H9 (cell line): ENCODE data around the gene SIGLEC1. TPM values are rescaled to one million over a fixed set of nuclear protein-coding genes. Genes with fewer than 3 reads are reported as not detected.

ENCODE experiments used
- DNase-seq: peaks from one replicate; pipeline ENCODE4 v3.0.0-alpha.2; 2017
- H2AFZ ChIP-seq: one replicate; pipeline ENCODE4 v1.6.1; 2013; ENCODE audit warnings: mild to moderate bottlenecking, low read length, control low read depth, moderate library complexity
- H2AK5ac ChIP-seq: 2 replicates; pipeline ENCODE4 v1.6.1; 2013; ENCODE audit warnings: low read length, control low read depth, mixed read lengths; ENCODE audit not compliant: insufficient read length
- H2BK120ac ChIP-seq: one replicate; pipeline ENCODE4 v1.6.1; 2013; ENCODE audit warnings: low read depth, mild to moderate bottlenecking, low read length, control low read depth, inconsistent platforms; ENCODE audit not compliant: poor library complexity, severe bottlenecking
- H2BK12ac ChIP-seq: 2 replicates; pipeline ENCODE4 v1.6.1; 2013; ENCODE audit warnings: low read length, control low read depth, mixed read lengths, low read depth; ENCODE audit not compliant: insufficient read length
- H2BK15ac ChIP-seq: 2 replicates; pipeline ENCODE4 v1.6.1; 2013; ENCODE audit warnings: low read depth, low read length, control low read depth
- H2BK20ac ChIP-seq: one replicate; pipeline ENCODE4 v1.6.1; 2013; ENCODE audit warnings: low read depth, mild to moderate bottlenecking, low read length, control low read depth, inconsistent platforms; ENCODE audit not compliant: poor library complexity, severe bottlenecking
- H2BK5ac ChIP-seq: 2 replicates; pipeline ENCODE4 v1.6.1; 2013; ENCODE audit warnings: low read length, control low read depth, mixed read lengths; ENCODE audit not compliant: insufficient read length
- H3K14ac ChIP-seq: 2 replicates; pipeline ENCODE4 v1.6.1; 2013; ENCODE audit warnings: low read length, control low read depth; ENCODE audit not compliant: insufficient read depth
- H3K18ac ChIP-seq: 2 replicates; pipeline ENCODE4 v1.6.1; 2013; ENCODE audit warnings: low read depth, mild to moderate bottlenecking, mixed read lengths, low read length, control low read depth; ENCODE audit not compliant: insufficient read length
- H3K23ac ChIP-seq: 2 replicates; pipeline ENCODE4 v1.6.1; 2013; ENCODE audit warnings: low read length, control low read depth, mixed read lengths, low read depth; ENCODE audit not compliant: insufficient read length
- H3K23me2 ChIP-seq: 2 replicates; pipeline ENCODE4 v1.6.1; 2013; ENCODE audit warnings: low read depth, mild to moderate bottlenecking, mixed read lengths, low read length, control low read depth; ENCODE audit not compliant: insufficient read length, poor library complexity, severe bottlenecking
- H3K27ac ChIP-seq: 2 replicates; pipeline ENCODE4 v1.5.1; 2013; ENCODE audit warnings: low read length, control low read depth, mixed read lengths, low read depth; ENCODE audit not compliant: insufficient read length
- H3K27me3 ChIP-seq: 2 replicates; pipeline ENCODE4 v1.6.1; 2013; ENCODE audit warnings: low read length, control low read depth, inconsistent platforms; ENCODE audit not compliant: insufficient read depth
- H3K4ac ChIP-seq: 2 replicates; pipeline ENCODE4 v1.6.1; 2013; ENCODE audit warnings: low read depth, mild to moderate bottlenecking, control low read depth, inconsistent platforms, low read length, moderate library complexity
- H3K4me1 ChIP-seq: 2 replicates; pipeline ENCODE4 v1.6.1; 2013; ENCODE audit warnings: low read length, control low read depth, inconsistent platforms; ENCODE audit not compliant: insufficient read depth
- H3K4me2 ChIP-seq: 2 replicates; pipeline ENCODE4 v1.6.1; 2013; ENCODE audit warnings: low read length, control low read depth, mixed read lengths; ENCODE audit not compliant: insufficient read length, insufficient read depth
- H3K56ac ChIP-seq: 2 replicates; pipeline ENCODE4 v1.6.1; 2013; ENCODE audit warnings: low read depth, mild to moderate bottlenecking, mixed read lengths, low read length, control low read depth; ENCODE audit not compliant: insufficient read length
- H3K79me1 ChIP-seq: 2 replicates; pipeline ENCODE4 v1.6.1; 2013; ENCODE audit warnings: low read depth, mild to moderate bottlenecking, moderate library complexity, low read length, control low read depth, inconsistent platforms; ENCODE audit not compliant: insufficient read depth, poor library complexity, severe bottlenecking
- H3K79me2 ChIP-seq: 2 replicates; pipeline ENCODE4 v1.6.1; 2013; ENCODE audit warnings: low read length, control low read depth, inconsistent platforms; ENCODE audit not compliant: insufficient read depth
- H3K9ac ChIP-seq: 2 replicates; pipeline ENCODE4 v1.6.1; 2013; ENCODE audit warnings: low read length, control low read depth, mixed read lengths; ENCODE audit not compliant: insufficient read length; ENCODE audit errors: extremely low read depth
- H3K9me3 ChIP-seq: one replicate; pipeline ENCODE4 v1.6.1; 2013; ENCODE audit warnings: low read depth, low read length, inconsistent platforms; ENCODE audit not compliant: control insufficient read depth
- H3T11ph ChIP-seq: one replicate; pipeline ENCODE4 v1.6.1; 2013; ENCODE audit warnings: mild to moderate bottlenecking, low read length, control low read depth, inconsistent platforms
- H4K20me1 ChIP-seq: one replicate; pipeline ENCODE4 v1.6.1; 2013; ENCODE audit not compliant: control insufficient read depth, insufficient read length, insufficient read depth
- H4K5ac ChIP-seq: 2 replicates; pipeline ENCODE4 v1.6.1; 2013; ENCODE audit warnings: low read depth, mild to moderate bottlenecking, mixed read lengths, low read length, control low read depth; ENCODE audit not compliant: insufficient read length
- H4K8ac ChIP-seq: replicated peaks from 2 replicates; pipeline ENCODE4 v1.6.1; 2013; ENCODE audit warnings: low read length, control low read depth, mixed read lengths, low read depth; ENCODE audit not compliant: insufficient read length
- H4K91ac ChIP-seq: 2 replicates; pipeline ENCODE4 v1.6.1; 2013; ENCODE audit warnings: low read depth, mild to moderate bottlenecking, moderate library complexity, mixed read lengths, low read length, control low read depth; ENCODE audit not compliant: insufficient read length
- H3K27ac Mint-ChIP-seq, 3 experiments: 2 replicates in 2 of 3; 3 replicates in 1 of 3; pipeline ENCODE4 v1.8.0; 2020 to 2021; ENCODE audit warnings: mixed read lengths in 3 of 3, mild to moderate bottlenecking in 1 of 3, moderate library complexity in 1 of 3
- H3K27me3 Mint-ChIP-seq: 2 replicates; pipeline ENCODE4 v1.8.0; 2021; ENCODE audit warnings: low read depth, mild to moderate bottlenecking, moderate library complexity, mixed read lengths
- H3K36me3 Mint-ChIP-seq, 3 experiments: 2 replicates in 2 of 3; 3 replicates in 1 of 3; pipeline ENCODE4 v1.8.0; 2020 to 2021; ENCODE audit warnings: low read depth in 3 of 3, mixed read lengths in 3 of 3; ENCODE audit not compliant: insufficient read depth in 1 of 3
- H3K4me1 Mint-ChIP-seq, 2 experiments: 2 replicates each; pipeline ENCODE4 v1.8.0; 2020; ENCODE audit warnings: mixed read lengths in 2 of 2
- H3K4me3 Mint-ChIP-seq, 2 experiments: 2 replicates in 1 of 2; 3 replicates in 1 of 2; pipeline ENCODE4 v1.8.0; 2020 to 2021; ENCODE audit warnings: mild to moderate bottlenecking in 2 of 2, mixed read lengths in 2 of 2, moderate library complexity in 1 of 2
- H3K9me3 Mint-ChIP-seq, 2 experiments: 2 replicates in 1 of 2; 3 replicates in 1 of 2; pipeline ENCODE4 v1.8.0; 2020; ENCODE audit warnings: mild to moderate bottlenecking in 2 of 2, mixed read lengths in 2 of 2, moderate library complexity in 1 of 2
- CTCF ChIP-seq: fragments of 200-600 bp; sonication (generic); conservative IDR thresholded peaks from 3 replicates; pipeline ENCODE4 v1.8.0; 2021; ENCODE audit warnings: antibody characterized with exemption, mild to moderate bottlenecking
- WGBS: extraction: QIAGEN DNeasy Blood & Tissue Kit; methylation state at CpG from one replicate; pipeline ENCODE4 v1.1.7; 2013; ENCODE audit warnings: missing lambda C conversion rate, low lambda C conversion rate, mixed read lengths; ENCODE audit not compliant: insufficient read length; ENCODE audit errors: extremely low coverage; 5-methylcytosine and 5-hydroxymethylcytosine counted together
- total RNA-seq: library from RNA; stranded (reverse); gene quantifications from 2 replicates; pipeline ENCODE4 v1.2.1, GENCODE V29; 2021

The SIGLEC1 gene
- total RNA-seq, 1 experiment from 2014 or later: not detected

- Histone ChIP-seq H2BK5ac (no peak overlapping the region), H2BK12ac (no peak overlapping the region), H3T11ph (no peak overlapping the region), H4K20me1 (no peaks in the 10 kb centered on the region), H3K9ac (no peak overlapping the region), H2AFZ (no peak overlapping the region), H2AK5ac (no peak overlapping the region), H3K27me3 (peaks cover 13% of the 10 kb centered on the region), H3K18ac (no peak overlapping the region), H3K4ac (no peak overlapping the region), H3K79me1 (no peaks in the 10 kb centered on the region), H3K23ac (no peak overlapping the region), H3K14ac (no peak overlapping the region), H3K27ac (no peak overlapping the region), H3K56ac (no peak overlapping the region), H3K23me2 (peaks cover 19% of the 10 kb centered on the region), H3K4me2 (peak overlapping the region; percentile 50), H2BK15ac (no peak overlapping the region), H4K8ac (no peak overlapping the region), H2BK20ac (no peak overlapping the region), H4K5ac (no peak overlapping the region), H3K79me2 (no peaks in the 10 kb centered on the region), H4K91ac (no peak overlapping the region), H3K9me3 (no peaks in the 10 kb centered on the region), H3K4me1 (peaks cover 2% of the 10 kb centered on the region; the same call in 1 of the 2 replicates), H2BK120ac (no peak overlapping the region)
- WGBS: no CpG with 5 or more reads among the region's 13 CpGs
- Mint-ChIP-seq H3K4me3 (peak overlapping the region; percentile 49 to 73), H3K27me3 (peaks cover 42% of the 10 kb centered on the region), H3K27ac (no peak overlapping the region), H3K4me1 (peaks cover 7 to 14% of the 10 kb centered on the region in 2 experiments; a peak in 3 of 4 replicates), H3K36me3 (peaks cover 8 to 23% (median 17%) of the 10 kb centered on the region in 3 experiments; a peak in 6 of 7 replicates), H3K9me3 (no peaks in the 10 kb centered on the region)
- DNase-seq: no peak
- no peak for TF ChIP-seq CTCF
Measured at GRCh38 chr20:3752386-3752759, 40.0 kb upstream of the SIGLEC1 start.
